Mesendoderm (in vitro differentiated cells): ENCODE measurements around the gene SPDYE2B.
A peak's percentile ranks its signal among the peaks of the same experiment; 100 is the strongest.
"Not testable (repeated sequence)": the region's sequence is repeated elsewhere in the genome, so short reads cannot be mapped to it uniquely, and the experiment has no call there.

Experiments
- DNase-seq: peaks from one replicate; pipeline ENCODE4 v3.0.0; 2013
- H2AK5ac ChIP-seq: 2 replicates; pipeline ENCODE4 v1.6.1; 2013; ENCODE audit warnings: low read length, inconsistent platforms
- H2BK120ac ChIP-seq: 2 replicates; pipeline ENCODE4 v1.6.1; 2013; ENCODE audit warnings: low read depth, mild to moderate bottlenecking, low read length, moderate library complexity, mixed read lengths
- H2BK15ac ChIP-seq: replicated peaks from 2 replicates; pipeline ENCODE4 v1.6.1; 2013; ENCODE audit warnings: low read depth, mild to moderate bottlenecking, moderate library complexity
- H2BK5ac ChIP-seq: 2 replicates; pipeline ENCODE4 v1.6.1; 2013; ENCODE audit warnings: low read length, inconsistent platforms
- H3K18ac ChIP-seq: 2 replicates; pipeline ENCODE4 v1.6.1; 2013; ENCODE audit warnings: mild to moderate bottlenecking, low read length, mixed read lengths
- H3K23ac ChIP-seq: one replicate; pipeline ENCODE4 v1.6.1; 2013; ENCODE audit warnings: low read length
- H3K27ac ChIP-seq: 2 replicates; pipeline ENCODE4 v1.5.1; 2013; ENCODE audit warnings: low read depth, mild to moderate bottlenecking, inconsistent platforms, low read length, moderate library complexity
- H3K27me3 ChIP-seq: 2 replicates; pipeline ENCODE4 v1.6.1; 2013; ENCODE audit warnings: low read length, control low read depth, mild to moderate bottlenecking, inconsistent platforms; ENCODE audit not compliant: insufficient read depth, poor library complexity
- H3K36me3 ChIP-seq: 2 replicates; pipeline ENCODE4 v1.6.1; 2013; ENCODE audit warnings: low read length, inconsistent platforms; ENCODE audit not compliant: control insufficient read depth, insufficient read depth
- H3K4ac ChIP-seq: one replicate; pipeline ENCODE4 v1.6.1; 2013; ENCODE audit warnings: low read depth, mild to moderate bottlenecking, low read length, moderate library complexity
- H3K4me1 ChIP-seq: 2 replicates; pipeline ENCODE4 v1.6.1; 2013; ENCODE audit warnings: low read depth, low read length, inconsistent platforms; ENCODE audit not compliant: control insufficient read depth
- H3K4me2 ChIP-seq: 2 replicates; pipeline ENCODE4 v1.6.1; 2013; ENCODE audit warnings: low read length
- H3K4me3 ChIP-seq: 2 replicates; pipeline ENCODE4 v1.5.1; 2013; ENCODE audit warnings: mild to moderate bottlenecking, low read length
- H3K56ac ChIP-seq: one replicate; pipeline ENCODE4 v1.6.1; 2013; ENCODE audit warnings: low read length
- H3K79me1 ChIP-seq: 2 replicates; pipeline ENCODE4 v1.6.1; 2013; ENCODE audit warnings: low read length, inconsistent platforms
- H3K79me2 ChIP-seq: 2 replicates; pipeline ENCODE4 v1.6.1; 2013; ENCODE audit warnings: mild to moderate bottlenecking, low read length; ENCODE audit not compliant: control insufficient read depth, insufficient read depth
- H3K9ac ChIP-seq: 2 replicates; pipeline ENCODE4 v1.6.1; 2013; ENCODE audit warnings: low read length, inconsistent platforms
- H4K5ac ChIP-seq: one replicate; pipeline ENCODE4 v1.6.1; 2013; ENCODE audit warnings: low read length
- H4K8ac ChIP-seq: one replicate; pipeline ENCODE4 v1.6.1; 2013; ENCODE audit warnings: low read depth, mild to moderate bottlenecking, control low read depth, low read length, moderate library complexity
- WGBS: extraction: QIAGEN DNeasy Blood & Tissue Kit; methylation state at CpG from one replicate; pipeline ENCODE4 v1.1.7; 2013; ENCODE audit warnings: low lambda C conversion rate, missing lambda C conversion rate; ENCODE audit not compliant: insufficient coverage; ENCODE audit errors: extremely low coverage; 5-methylcytosine and 5-hydroxymethylcytosine counted together

The SPDYE2B gene

GRCh38 chr7:102634299-102634698, 15.8 kb upstream of the SPDYE2B start:
- H3K79me2 ChIP-seq, DNase-seq, H3K79me1 ChIP-seq, H4K8ac ChIP-seq, H3K4me3 ChIP-seq, H3K36me3 ChIP-seq, H3K27ac ChIP-seq, H4K5ac ChIP-seq, H2BK5ac ChIP-seq, H2BK120ac ChIP-seq, H3K18ac ChIP-seq, H2BK15ac ChIP-seq, H3K56ac ChIP-seq, H3K9ac ChIP-seq, H3K4me2 ChIP-seq, H3K23ac ChIP-seq, H2AK5ac ChIP-seq, H3K4ac ChIP-seq, H3K27me3 ChIP-seq, H3K4me1 ChIP-seq: not testable (repeated sequence)
- WGBS, result no CpG with 5 or more reads among the region's 6 CpGs

- not testable (repeated sequence) for H3K36me3 ChIP-seq, H3K27me3 ChIP-seq, H3K18ac ChIP-seq, H3K4me2 ChIP-seq, H3K4ac ChIP-seq, H3K79me2 ChIP-seq, DNase-seq, H2BK15ac ChIP-seq, H2BK5ac ChIP-seq, H3K9ac ChIP-seq, H3K4me1 ChIP-seq, H3K79me1 ChIP-seq, H4K8ac ChIP-seq, H2BK120ac ChIP-seq, H3K56ac ChIP-seq, H3K23ac ChIP-seq, H2AK5ac ChIP-seq, H3K4me3 ChIP-seq, H4K5ac ChIP-seq, H3K27ac ChIP-seq
- WGBS, result no CpG with 5 or more reads among the region's 5 CpGs
Measured at GRCh38 chr7:102635354-102635753, 14.8 kb upstream of the SPDYE2B start.

- H2AK5ac ChIP-seq, H3K79me1 ChIP-seq, H3K27me3 ChIP-seq, H3K9ac ChIP-seq, H3K56ac ChIP-seq, H3K4ac ChIP-seq, H2BK15ac ChIP-seq, H3K4me2 ChIP-seq, H3K4me3 ChIP-seq, H3K79me2 ChIP-seq, H3K18ac ChIP-seq, H3K23ac ChIP-seq, H3K36me3 ChIP-seq, H2BK120ac ChIP-seq, H2BK5ac ChIP-seq, H3K27ac ChIP-seq, H4K5ac ChIP-seq, H4K8ac ChIP-seq, H3K4me1 ChIP-seq, DNase-seq: not testable (repeated sequence)
- WGBS, result no CpG with 5 or more reads among the region's 13 CpGs
Measured at GRCh38 chr7:102636956-102637355, 13.2 kb upstream of the SPDYE2B start.

GRCh38 chr7:102638848-102639247, 11.3 kb upstream of the SPDYE2B start:
- not testable (repeated sequence) for H2AK5ac ChIP-seq, H3K56ac ChIP-seq, H3K36me3 ChIP-seq, H3K9ac ChIP-seq, H3K4me1 ChIP-seq, H3K18ac ChIP-seq, H3K79me1 ChIP-seq, H3K27ac ChIP-seq, H3K23ac ChIP-seq, H3K79me2 ChIP-seq, H4K8ac ChIP-seq, H3K4ac ChIP-seq, H3K4me2 ChIP-seq, H3K27me3 ChIP-seq, H3K4me3 ChIP-seq, H4K5ac ChIP-seq, H2BK15ac ChIP-seq, H2BK5ac ChIP-seq
- DNase-seq, result peak; percentile 12
- no CpG with 5 or more reads among the region's 11 CpGs for WGBS
- H2BK120ac ChIP-seq, result peak overlapping the region; percentile 61

GRCh38 chr7:102642691-102643090, 7.4 kb upstream of the SPDYE2B start, which contains the start of gene UPK3BL1:
UPK3BL1 (minus strand) TSS chr7:102642791; CDS start chr7:102642741, 50 bp downstream.
- not testable (repeated sequence) for H2AK5ac ChIP-seq, H3K9ac ChIP-seq, H3K27me3 ChIP-seq, H3K27ac ChIP-seq, H3K36me3 ChIP-seq, H4K8ac ChIP-seq, H3K18ac ChIP-seq, H3K4me1 ChIP-seq, H3K56ac ChIP-seq, H3K79me1 ChIP-seq, H3K4ac ChIP-seq, H3K4me2 ChIP-seq, H2BK5ac ChIP-seq, H2BK15ac ChIP-seq, H2BK120ac ChIP-seq, H3K79me2 ChIP-seq, H4K5ac ChIP-seq, DNase-seq, H3K4me3 ChIP-seq, H3K23ac ChIP-seq
- no CpG with 5 or more reads among the region's 9 CpGs for WGBS

- not testable (repeated sequence) for H3K36me3 ChIP-seq, H3K56ac ChIP-seq, H3K4ac ChIP-seq, H3K4me2 ChIP-seq, DNase-seq, H3K4me3 ChIP-seq, H3K27me3 ChIP-seq, H3K18ac ChIP-seq, H4K5ac ChIP-seq, H4K8ac ChIP-seq, H3K79me2 ChIP-seq, H3K79me1 ChIP-seq, H2BK120ac ChIP-seq, H2BK5ac ChIP-seq, H3K23ac ChIP-seq, H3K27ac ChIP-seq, H2BK15ac ChIP-seq, H2AK5ac ChIP-seq, H3K4me1 ChIP-seq, H3K9ac ChIP-seq
- WGBS, result no CpG with 5 or more reads among the region's 1 CpG
Measured at GRCh38 chr7:102643404-102643803, 6.7 kb upstream of the SPDYE2B start.
